Loucy (cell line): Measurements from ENCODE around the gene CHST2.

Experiments
- H2AFZ ChIP-seq: fragments of 200-600 bp; sonication (generic); 2 replicates; pipeline ENCODE4 v1.6.0; 2016; ENCODE audit warnings: antibody characterized with exemption, mild to moderate bottlenecking, low read length, moderate library complexity
- H3F3A ChIP-seq: fragments of 200-600 bp; 2 replicates; pipeline ENCODE4 v1.6.0; 2016; ENCODE audit warnings: antibody characterized with exemption, low read depth, mild to moderate bottlenecking
- H3K27me3 ChIP-seq: fragments of 200-600 bp; sonication (generic); 2 replicates; pipeline ENCODE4 v1.6.1; 2014; ENCODE audit warnings: low read length, mild to moderate bottlenecking; ENCODE audit not compliant: insufficient read depth, poor library complexity, severe bottlenecking
- H3K36me3 ChIP-seq: fragments of 200-600 bp; sonication (generic); 2 replicates; pipeline ENCODE4 v1.6.1; 2016; ENCODE audit warnings: low read length; ENCODE audit not compliant: insufficient read depth
- H3K4me1 ChIP-seq: fragments of 200-600 bp; sonication (generic); 2 replicates; pipeline ENCODE4 v1.5.1; 2014; ENCODE audit warnings: low read length, mild to moderate bottlenecking; ENCODE audit not compliant: insufficient read depth, poor library complexity, severe bottlenecking
- H3K4me2 ChIP-seq: fragments of 200-600 bp; sonication (generic); 2 replicates; pipeline ENCODE4 v1.6.0; 2014; ENCODE audit warnings: antibody characterized with exemption, low read length, low read depth, mild to moderate bottlenecking; ENCODE audit not compliant: poor library complexity, severe bottlenecking
- H3K4me3 ChIP-seq: fragments of 200-600 bp; sonication (generic); 2 replicates; pipeline ENCODE4 v1.5.1; 2014; ENCODE audit warnings: low read length, mild to moderate bottlenecking, mixed read lengths; ENCODE audit not compliant: poor library complexity, severe bottlenecking
- H3K79me2 ChIP-seq: fragments of 200-600 bp; sonication (generic); 2 replicates; pipeline ENCODE4 v1.6.1; 2014; ENCODE audit warnings: low read length; ENCODE audit not compliant: insufficient read depth
- H3K9ac ChIP-seq: fragments of 200-600 bp; sonication (generic); 2 replicates; pipeline ENCODE4 v1.6.0; 2014; ENCODE audit warnings: mild to moderate bottlenecking, low read depth, low read length, moderate library complexity; ENCODE audit not compliant: poor library complexity, severe bottlenecking
- H3K9me2 ChIP-seq: fragments of 200-600 bp; sonication (generic); replicated peaks from 2 replicates; pipeline ENCODE4 v1.6.1; 2016; ENCODE audit warnings: low read depth, low read length, mixed read lengths
- H3K9me3 ChIP-seq: fragments of 200-600 bp; sonication (generic); 2 replicates; pipeline ENCODE4 v1.6.1; 2014; ENCODE audit warnings: mild to moderate bottlenecking, antibody characterized with exemption, low read length, low read depth; ENCODE audit not compliant: insufficient read depth
- H4K20me1 ChIP-seq: fragments of 200-600 bp; sonication (generic); 2 replicates; pipeline ENCODE4 v1.6.0; 2014; ENCODE audit warnings: antibody characterized with exemption, low read length, mild to moderate bottlenecking; ENCODE audit not compliant: insufficient read depth, poor library complexity, severe bottlenecking
- CTCF ChIP-seq: fragments of 200-600 bp; sonication (generic); conservative IDR thresholded peaks from 2 replicates; pipeline ENCODE4 v1.5.1; 2014; ENCODE audit warnings: mild to moderate bottlenecking, antibody characterized with exemption, low read length
- EZH2phosphoT487 ChIP-seq: fragments of 200-600 bp; IDR thresholded peaks from 2 replicates; pipeline ENCODE4 v1.6.1; 2018; ENCODE audit warnings: antibody characterized with exemption, mild to moderate bottlenecking, moderate library complexity, borderline replicate concordance

The CHST2 gene

DNA sequence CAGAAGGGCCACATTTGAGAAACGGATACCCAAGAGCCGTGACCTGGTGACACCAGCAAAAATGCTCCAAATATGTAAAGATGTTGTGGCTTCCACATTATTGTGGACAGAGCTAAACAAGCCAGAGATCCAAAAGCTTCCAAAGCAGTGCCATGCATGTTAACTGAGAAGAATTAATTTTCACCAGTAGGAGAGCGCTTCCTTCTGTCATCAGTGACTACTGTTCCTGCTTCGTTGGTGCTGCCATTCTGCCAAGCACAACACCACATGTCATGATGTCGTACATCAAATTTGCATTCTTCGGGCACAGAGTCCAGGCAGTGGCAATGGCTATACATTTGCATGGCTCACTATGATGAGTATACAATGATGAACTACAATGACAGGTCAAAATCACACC lies 19.1 kb upstream of the CHST2 start:
- Histone ChIP-seq H3K36me3 (no peaks in the 10 kb centered on the region), H3K9ac (no peak overlapping the region), H3K9me3 (peaks cover 7% of the 10 kb centered on the region; the same call in 1 of the 2 replicates), H2AFZ (no peak overlapping the region), H3K79me2 (no peaks in the 10 kb centered on the region), H3K4me1 (no peaks in the 10 kb centered on the region), H4K20me1 (no peaks in the 10 kb centered on the region), H3F3A (no peaks in the 10 kb centered on the region), H3K9me2 (no peaks in the 10 kb centered on the region), H3K27me3 (no peaks in the 10 kb centered on the region), H3K4me3 (no peak overlapping the region), H3K4me2 (no peak overlapping the region)
- TF ChIP-seq EZH2phosphoT487, result no peak
- no peak for TF ChIP-seq CTCF

DNA sequence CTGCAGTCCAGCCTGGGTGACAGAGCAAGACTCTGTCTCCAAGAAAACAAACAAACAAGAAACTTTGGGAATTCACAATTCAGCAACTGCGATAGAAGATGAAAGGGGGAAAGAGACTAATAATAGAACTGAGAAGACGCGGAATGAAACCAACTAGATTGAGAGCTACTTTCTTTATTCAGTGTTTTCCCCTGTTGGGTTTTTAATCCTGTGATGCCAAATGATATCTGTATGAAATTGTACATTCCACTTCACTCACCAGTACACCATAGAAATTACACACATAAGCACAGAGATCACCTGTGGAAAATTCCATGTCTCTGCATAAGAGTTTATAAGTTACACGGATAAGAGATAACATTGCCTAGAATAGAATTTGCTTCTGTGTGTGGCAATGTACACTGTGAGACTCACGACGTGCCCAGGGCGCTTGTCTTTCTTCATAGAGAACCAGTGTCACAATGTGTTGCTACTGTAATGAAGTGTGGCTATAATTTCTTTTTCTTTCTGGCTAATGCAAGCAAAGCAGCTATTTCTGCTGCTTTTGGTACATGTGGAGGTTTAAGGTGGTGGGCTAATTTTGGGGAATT lies 17.7 kb upstream of the CHST2 start:
- no peak overlapping the region for H3K9ac ChIP-seq
- no peak for TF ChIP-seq CTCF
- TF ChIP-seq EZH2phosphoT487, result no peak
- H3K27me3 ChIP-seq, result peaks cover 3% of the 10 kb centered on the region
- H3K9me3 ChIP-seq, result peaks cover 6% of the 10 kb centered on the region; the same call in 1 of the 2 replicates
- no peak overlapping the region for H2AFZ ChIP-seq
- H3K36me3 ChIP-seq, result no peaks in the 10 kb centered on the region
- H3K9me2 ChIP-seq, result no peaks in the 10 kb centered on the region
- no peaks in the 10 kb centered on the region for H4K20me1 ChIP-seq
- H3K4me2 ChIP-seq, result no peak overlapping the region
- no peaks in the 10 kb centered on the region for H3F3A ChIP-seq
- H3K4me1 ChIP-seq, result no peaks in the 10 kb centered on the region
- H3K79me2 ChIP-seq, result no peaks in the 10 kb centered on the region
- H3K4me3 ChIP-seq, result no peak overlapping the region

DNA sequence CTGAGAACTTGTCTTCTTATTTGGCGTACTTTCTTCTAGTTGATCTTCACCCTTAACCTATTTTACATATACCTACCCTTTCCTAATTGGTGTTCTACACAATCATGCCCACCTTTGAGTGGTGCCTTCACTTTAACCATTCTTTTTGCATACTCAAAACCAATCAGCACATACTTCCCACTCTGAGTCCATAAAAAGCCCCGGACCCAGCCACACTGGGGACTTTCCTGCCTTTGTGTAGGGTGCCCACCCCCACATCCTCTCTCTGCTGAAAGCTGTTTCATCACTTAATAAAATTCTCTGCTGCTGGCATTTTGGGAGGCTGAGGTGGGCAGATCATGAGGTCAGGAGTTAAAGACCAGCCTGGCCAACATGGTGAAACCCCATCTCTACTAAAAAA lies 15.9 kb upstream of the CHST2 start:
- Histone ChIP-seq H2AFZ (no peak overlapping the region), H3K4me2 (no peak overlapping the region), H4K20me1 (no peaks in the 10 kb centered on the region), H3K9me3 (peaks cover 6% of the 10 kb centered on the region; the same call in 1 of the 2 replicates), H3K4me1 (no peaks in the 10 kb centered on the region), H3K36me3 (no peaks in the 10 kb centered on the region), H3K27me3 (peaks cover 3% of the 10 kb centered on the region), H3K79me2 (no peaks in the 10 kb centered on the region), H3F3A (no peaks in the 10 kb centered on the region), H3K9me2 (no peaks in the 10 kb centered on the region), H3K4me3 (no peak overlapping the region), H3K9ac (no peak overlapping the region)
- no peak for TF ChIP-seq EZH2phosphoT487
- no peak for TF ChIP-seq CTCF
